ENCODE results near the gene SLC26A6.
A peak's percentile ranks its signal among the peaks of the same experiment; 100 is the strongest.

The SLC26A6 gene

GRCh38 chr3:48661501-48662144 lies 26.4 kb upstream of the SLC26A6 start:
- WGBS, 2 experiments, result 9% methylated on average over 67 of the region's 67 CpGs
- Histone ChIP-seq H3K4me3 (ENCODE audit: insufficient read depth, low read depth, low read length) (peak overlapping the region; percentile 74), H3K36me3 (ENCODE audit: control insufficient read depth, insufficient read depth, low read length) (peaks cover 14% of the 10 kb centered on the region), H3K27ac (ENCODE audit: insufficient read depth, low read depth, low read length, poor library complexity, severe bottlenecking) (peak overlapping the region; percentile 50), H3K4me1 (ENCODE audit: control insufficient read depth, insufficient read depth, low read length) (peaks cover 9% of the 10 kb centered on the region), H3K27me3 (ENCODE audit: control insufficient read depth, insufficient read depth, low read length, poor library complexity, severe bottlenecking) (no peaks in the 10 kb centered on the region), H3K9me3 (ENCODE audit: control insufficient read depth, low read length) (no peaks in the 10 kb centered on the region)

GRCh38 chr3:48660800-48661400 lies 25.6 kb upstream of the SLC26A6 start:
- Histone ChIP-seq H3K27me3 (ENCODE audit: control insufficient read depth, insufficient read depth, low read length, poor library complexity, severe bottlenecking) (no peaks in the 10 kb centered on the region), H3K4me1 (ENCODE audit: control insufficient read depth, insufficient read depth, low read length) (peaks cover 9% of the 10 kb centered on the region), H3K9me3 (ENCODE audit: control insufficient read depth, low read length) (no peaks in the 10 kb centered on the region), H3K36me3 (ENCODE audit: control insufficient read depth, insufficient read depth, low read length) (peaks cover 14% of the 10 kb centered on the region), H3K4me3 (ENCODE audit: insufficient read depth, low read depth, low read length) (no peak overlapping the region), H3K27ac (ENCODE audit: insufficient read depth, low read depth, low read length, poor library complexity, severe bottlenecking) (no peak overlapping the region)
- 96% methylated on average over 61 of the region's 61 CpGs for WGBS, 2 experiments

DNA sequence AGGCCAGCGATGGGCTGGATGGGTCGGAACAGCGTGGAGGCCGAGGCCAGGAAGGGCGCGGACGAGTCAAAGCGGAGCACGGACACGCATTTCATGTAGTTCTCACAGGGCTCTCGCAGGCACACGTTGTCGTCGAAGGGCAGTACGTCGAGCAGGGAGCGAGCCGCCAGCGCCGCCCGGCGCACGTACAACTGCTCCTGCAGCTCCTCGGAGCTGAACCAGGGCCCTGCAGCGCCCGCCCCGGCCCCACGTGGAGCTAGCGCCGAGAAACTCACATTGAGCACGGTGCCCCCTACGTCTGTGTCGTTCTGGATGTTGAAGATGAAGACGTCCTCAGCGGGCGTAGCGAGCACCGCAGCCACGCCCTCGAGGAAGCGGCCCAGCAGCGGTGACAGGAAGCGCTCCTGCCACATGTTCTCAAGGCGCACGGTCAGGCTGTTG lies 21.6 kb upstream of the SLC26A6 start:
- Histone ChIP-seq H3K4me1 (ENCODE audit: control insufficient read depth, insufficient read depth, low read length) (peaks cover 3% of the 10 kb centered on the region), H3K4me3 (ENCODE audit: insufficient read depth, low read depth, low read length) (no peak overlapping the region), H3K27me3 (ENCODE audit: control insufficient read depth, insufficient read depth, low read length, poor library complexity, severe bottlenecking) (peaks cover 3% of the 10 kb centered on the region), H3K27ac (ENCODE audit: insufficient read depth, low read depth, low read length, poor library complexity, severe bottlenecking) (no peak overlapping the region), H3K9me3 (ENCODE audit: control insufficient read depth, low read length) (no peaks in the 10 kb centered on the region), H3K36me3 (ENCODE audit: control insufficient read depth, insufficient read depth, low read length) (peaks cover 24% of the 10 kb centered on the region)
- 94% methylated on average over 45 of the region's 45 CpGs for WGBS, 2 experiments

GRCh38 chr3:48656061-48656840 lies 21.0 kb upstream of the SLC26A6 start:
- H3K4me1 ChIP-seq (ENCODE audit: control insufficient read depth, insufficient read depth, low read length), result peaks cover 3% of the 10 kb centered on the region
- H3K36me3 ChIP-seq (ENCODE audit: control insufficient read depth, insufficient read depth, low read length), result peaks cover 30% of the 10 kb centered on the region
- H3K27ac ChIP-seq (ENCODE audit: insufficient read depth, low read depth, low read length, poor library complexity, severe bottlenecking), result no peak overlapping the region
- peaks cover 3% of the 10 kb centered on the region for H3K27me3 ChIP-seq (ENCODE audit: control insufficient read depth, insufficient read depth, low read length, poor library complexity, severe bottlenecking)
- 23 to 24% methylated on average over 94 of the region's 94 CpGs for WGBS, 2 experiments
- H3K9me3 ChIP-seq (ENCODE audit: control insufficient read depth, low read length), result no peaks in the 10 kb centered on the region
- peak overlapping the region; percentile 41 for H3K4me3 ChIP-seq (ENCODE audit: insufficient read depth, low read depth, low read length)

DNA sequence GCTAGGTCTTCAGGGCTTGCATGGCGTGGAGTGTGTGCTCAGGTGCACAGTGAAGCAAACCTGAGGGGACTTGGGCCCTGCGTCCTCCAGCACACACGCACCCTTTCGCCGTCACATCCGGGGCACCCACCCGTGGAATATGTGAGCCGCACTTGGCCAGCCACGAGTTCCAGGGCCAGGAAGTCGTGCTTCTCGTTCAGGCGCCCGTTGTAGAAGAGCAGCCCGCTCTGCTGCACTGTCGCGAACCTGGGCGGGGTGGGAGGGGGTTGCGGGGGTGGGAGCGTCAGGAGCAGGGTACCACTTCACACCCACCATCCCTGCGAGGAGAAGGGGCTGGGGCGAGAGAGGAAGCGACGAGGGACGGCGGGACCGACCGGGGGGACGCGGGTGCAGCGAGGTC lies 20.3 kb upstream of the SLC26A6 start:
- H3K27ac ChIP-seq (ENCODE audit: insufficient read depth, low read depth, low read length, poor library complexity, severe bottlenecking), result no peak overlapping the region
- 37 to 39% methylated on average over 30 of the region's 30 CpGs for WGBS, 2 experiments
- H3K36me3 ChIP-seq (ENCODE audit: control insufficient read depth, insufficient read depth, low read length), result peaks cover 30% of the 10 kb centered on the region
- H3K9me3 ChIP-seq (ENCODE audit: control insufficient read depth, low read length), result no peaks in the 10 kb centered on the region
- H3K4me1 ChIP-seq (ENCODE audit: control insufficient read depth, insufficient read depth, low read length), result peaks cover 3% of the 10 kb centered on the region
- H3K4me3 ChIP-seq (ENCODE audit: insufficient read depth, low read depth, low read length), result peak overlapping the region; percentile 41
- peaks cover 3% of the 10 kb centered on the region for H3K27me3 ChIP-seq (ENCODE audit: control insufficient read depth, insufficient read depth, low read length, poor library complexity, severe bottlenecking)

DNA sequence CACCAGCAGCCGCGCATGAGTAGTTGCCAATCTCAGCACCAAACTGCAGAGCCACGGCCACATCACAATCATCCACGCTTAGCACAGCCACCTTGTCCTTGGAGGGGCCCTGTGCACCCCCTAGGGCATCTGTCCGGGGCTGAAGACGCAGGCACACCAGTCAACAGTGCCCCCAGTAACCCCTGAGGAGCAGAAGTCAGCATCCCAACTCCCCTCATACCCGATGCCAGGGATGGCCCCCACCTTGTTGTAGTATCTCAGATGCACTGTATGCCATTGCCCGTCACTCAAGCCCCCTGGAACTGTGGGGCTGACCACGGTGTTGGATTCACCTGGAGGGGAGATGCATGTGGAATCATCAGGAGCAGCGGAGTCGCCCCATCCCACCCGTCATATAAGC lies 19.8 kb upstream of the SLC26A6 start:
- peaks cover 3% of the 10 kb centered on the region for H3K27me3 ChIP-seq (ENCODE audit: control insufficient read depth, insufficient read depth, low read length, poor library complexity, severe bottlenecking)
- H3K4me3 ChIP-seq (ENCODE audit: insufficient read depth, low read depth, low read length), result no peak overlapping the region
- H3K9me3 ChIP-seq (ENCODE audit: control insufficient read depth, low read length), result no peaks in the 10 kb centered on the region
- peaks cover 3% of the 10 kb centered on the region for H3K4me1 ChIP-seq (ENCODE audit: control insufficient read depth, insufficient read depth, low read length)
- WGBS, 2 experiments, result 96% methylated on average over 12 of the region's 12 CpGs
- H3K27ac ChIP-seq (ENCODE audit: insufficient read depth, low read depth, low read length, poor library complexity, severe bottlenecking), result no peak overlapping the region
- peaks cover 29% of the 10 kb centered on the region for H3K36me3 ChIP-seq (ENCODE audit: control insufficient read depth, insufficient read depth, low read length)

- Histone ChIP-seq H3K36me3 (ENCODE audit: control insufficient read depth, insufficient read depth, low read length) (peaks cover 23% of the 10 kb centered on the region), H3K4me3 (ENCODE audit: insufficient read depth, low read depth, low read length) (no peak overlapping the region), H3K27ac (ENCODE audit: insufficient read depth, low read depth, low read length, poor library complexity, severe bottlenecking) (no peak overlapping the region), H3K4me1 (ENCODE audit: control insufficient read depth, insufficient read depth, low read length) (peaks cover 3% of the 10 kb centered on the region), H3K27me3 (ENCODE audit: control insufficient read depth, insufficient read depth, low read length, poor library complexity, severe bottlenecking) (peaks cover 3% of the 10 kb centered on the region), H3K9me3 (ENCODE audit: control insufficient read depth, low read length) (no peaks in the 10 kb centered on the region)
- WGBS, 2 experiments, result 95 to 96% methylated on average over 15 of the region's 15 CpGs
Measured at GRCh38 chr3:48652923-48653715, 17.9 kb upstream of the SLC26A6 start.

DNA sequence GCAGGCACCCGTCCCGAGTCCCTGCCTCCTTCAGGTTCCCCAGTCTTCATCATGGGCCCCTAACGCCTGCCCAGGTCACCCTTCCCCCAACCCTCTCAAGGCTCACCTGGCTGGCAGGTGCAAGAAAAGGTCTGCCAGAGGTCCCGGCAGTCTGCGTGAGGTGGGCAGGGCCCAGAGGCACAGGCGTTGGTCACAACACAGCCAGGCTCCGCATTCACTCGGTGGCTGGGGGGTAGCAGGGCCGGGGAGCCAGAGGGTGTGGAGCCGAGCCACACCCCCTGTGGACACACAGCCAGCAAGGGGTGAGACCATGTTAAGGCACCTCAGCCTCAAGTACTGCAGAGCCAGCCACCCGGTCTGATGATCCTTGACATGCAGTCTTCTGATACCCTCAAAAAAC lies 16.5 kb upstream of the SLC26A6 start:
- Histone ChIP-seq H3K9me3 (ENCODE audit: control insufficient read depth, low read length) (no peaks in the 10 kb centered on the region), H3K4me1 (ENCODE audit: control insufficient read depth, insufficient read depth, low read length) (peaks cover 3% of the 10 kb centered on the region), H3K4me3 (ENCODE audit: insufficient read depth, low read depth, low read length) (no peak overlapping the region), H3K27me3 (ENCODE audit: control insufficient read depth, insufficient read depth, low read length, poor library complexity, severe bottlenecking) (peaks cover 3% of the 10 kb centered on the region), H3K27ac (ENCODE audit: insufficient read depth, low read depth, low read length, poor library complexity, severe bottlenecking) (no peak overlapping the region), H3K36me3 (ENCODE audit: control insufficient read depth, insufficient read depth, low read length) (peaks cover 23% of the 10 kb centered on the region)
- 90 to 93% methylated on average over 11 of the region's 11 CpGs for WGBS, 2 experiments

- peaks cover 25% of the 10 kb centered on the region for H3K36me3 ChIP-seq (ENCODE audit: control insufficient read depth, insufficient read depth, low read length)
- 95% methylated on average over 12 of the region's 12 CpGs for WGBS, 2 experiments
- H3K27ac ChIP-seq (ENCODE audit: insufficient read depth, low read depth, low read length, poor library complexity, severe bottlenecking), result no peak overlapping the region
- peaks cover 3% of the 10 kb centered on the region for H3K4me1 ChIP-seq (ENCODE audit: control insufficient read depth, insufficient read depth, low read length)
- peaks cover 3% of the 10 kb centered on the region for H3K27me3 ChIP-seq (ENCODE audit: control insufficient read depth, insufficient read depth, low read length, poor library complexity, severe bottlenecking)
- H3K9me3 ChIP-seq (ENCODE audit: control insufficient read depth, low read length), result no peaks in the 10 kb centered on the region
- no peak overlapping the region for H3K4me3 ChIP-seq (ENCODE audit: insufficient read depth, low read depth, low read length)
Measured at GRCh38 chr3:48650723-48651122, 15.5 kb upstream of the SLC26A6 start.

Measured in ectodermal cell (in vitro differentiated cells).